Body of pancreas (tissue), 4 donors: ENCODE data around the gene PYGO2. TPM values are rescaled to one million over a fixed set of nuclear protein-coding genes. Genes with fewer than 3 reads are reported as not detected.
A peak's percentile ranks its signal among the peaks of the same experiment; 100 is the strongest.
"Not testable (repeated sequence)": the region's sequence is repeated elsewhere in the genome, so short reads cannot be mapped to it uniquely, and the experiment has no call there.

Experiments used
- ATAC-seq: fragments of 150-250 bp; one replicate; pipeline ENCODE4 v1.9.1; 2016
- DNase-seq, 4 donors: peaks; one replicate each; pipeline ENCODE4 v3.0.0-alpha.2; 2019
- H3K27ac ChIP-seq, 4 donors: fragments of 200-600 bp; sonication (generic); 1 replicate in 3 of 4; 2 replicates in 1 of 4; pipeline versions ENCODE4 v1.5.1 to v1.6.1; 2016 to 2019; ENCODE audit warnings: mild to moderate bottlenecking in 1 of 4, mixed read lengths in 1 of 4, moderate library complexity in 1 of 4
- H3K27me3 ChIP-seq, 2 donors: fragments of 200-600 bp; sonication (generic); one replicate each; pipeline ENCODE4 v1.6.0; 2016; ENCODE audit warnings: mild to moderate bottlenecking in 1 of 2
- H3K36me3 ChIP-seq, 2 donors: fragments of 200-600 bp; sonication (generic); replicated peaks in 1 of 2; 2 replicates each; pipeline ENCODE4 v1.5.1; 2016; ENCODE audit warnings: low read depth in 2 of 2; ENCODE audit not compliant: insufficient read depth in 1 of 2
- H3K4me1 ChIP-seq: fragments of 200-600 bp; sonication (generic); one replicate; pipeline ENCODE4 v1.6.0; 2016
- H3K4me3 ChIP-seq, 2 donors: fragments of 200-600 bp; sonication (generic); 1 replicate in 1 of 2; 2 replicates in 1 of 2; pipeline ENCODE4 v1.5.1; 2016 to 2019
- H3K9me3 ChIP-seq, 3 donors: fragments of 200-600 bp; sonication (generic); 1 replicate in 2 of 3; 2 replicates in 1 of 3; pipeline ENCODE4 v1.5.1; 2016
- CTCF ChIP-seq, 7 experiments: fragments of 450-650 bp in 4 of 7; fragments of 200-600 bp in 3 of 7; sonication (generic) in 3 of 7; IDR thresholded peaks; one replicate each; pipeline ENCODE4 v1.5.1; 2016 to 2019; ENCODE audit warnings: antibody characterized with exemption in 7 of 7
- POLR2A ChIP-seq, 3 donors: fragments of 450-650 bp; IDR thresholded peaks; one replicate each; pipeline ENCODE4 v1.6.1; 2016; ENCODE audit warnings: antibody characterized with exemption in 3 of 3, mild to moderate bottlenecking in 2 of 3
- WGBS, 2 donors: methylation state at CpG; one replicate each; pipeline ENCODE4 v1.1.5; 2017; 5-methylcytosine and 5-hydroxymethylcytosine counted together
- intact Hi-C: fragments of 100-400 bp; cut with DNase I; formaldehyde crosslinking; loops from one replicate; pipeline ENCODE4 v1.15.1; 2023
- total RNA-seq, 2 donors: library from RNA; depleted of rRNA; stranded (reverse); fragments of >200 nt; gene quantifications; one replicate each; pipeline ENCODE4 v1.1.0, GENCODE V29; 2016

Gene PYGO2
- total RNA-seq, 2 donors from 2014 or later = 10.9 to 15.2 TPM

DNA sequence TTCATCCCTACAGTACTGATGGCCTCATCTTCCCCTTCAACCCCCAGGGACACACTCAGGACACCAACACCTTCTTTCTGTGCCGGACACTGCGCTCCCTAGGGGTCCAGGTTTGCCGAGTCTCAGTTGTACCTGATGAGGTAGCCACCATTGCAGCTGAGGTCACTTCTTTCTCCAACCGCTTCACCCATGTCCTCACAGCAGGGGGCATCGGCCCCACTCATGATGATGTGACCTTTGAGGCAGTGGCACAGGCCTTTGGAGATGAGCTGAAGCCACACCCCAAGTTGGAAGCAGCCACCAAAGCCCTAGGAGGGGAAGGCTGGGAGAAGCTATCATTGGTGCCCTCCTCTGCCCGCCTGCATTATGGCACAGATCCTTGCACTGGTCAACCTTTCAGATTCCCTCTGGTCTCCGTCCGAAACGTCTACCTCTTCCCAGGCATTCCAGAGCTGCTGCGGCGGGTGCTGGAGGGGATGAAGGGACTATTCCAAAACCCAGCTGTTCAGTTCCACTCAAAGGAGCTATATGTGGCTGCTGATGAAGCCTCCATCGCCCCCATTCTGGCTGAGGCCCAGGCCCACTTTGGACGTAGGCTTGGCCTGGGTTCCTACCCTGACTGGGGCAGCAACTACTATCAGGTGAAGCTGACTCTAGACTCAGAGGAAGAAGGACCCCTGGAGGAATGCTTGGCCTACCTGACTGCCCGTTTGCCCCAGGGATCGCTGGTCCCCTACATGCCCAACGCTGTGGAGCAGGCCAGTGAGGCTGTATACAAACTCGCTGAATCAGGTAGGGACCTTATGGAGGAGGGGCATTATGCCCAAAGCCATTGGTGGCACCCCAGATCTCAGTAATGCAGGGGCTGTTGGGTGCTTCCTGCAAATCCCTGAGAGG lies 26.7 kb upstream of the PYGO2 start:
- no peak overlapping the region for H3K27ac ChIP-seq
- intact Hi-C loops = no loop called here
- ATAC-seq = no peak
- no peaks in the 10 kb centered on the region for H3K27me3 ChIP-seq
- no peak for DNase-seq
- H3K4me3 ChIP-seq = no peak overlapping the region
- peaks cover 12% of the 10 kb centered on the region for H3K4me1 ChIP-seq
- WGBS, 2 donors = 80 to 82% methylated on average over 10 to 17 of the region's 17 CpGs
- TF ChIP-seq CTCF (IDR thresholded peaks at IDR 0.05) (no peak), POLR2A (IDR thresholded peaks at IDR 0.05) (no peak)
- H3K9me3 ChIP-seq = no peaks in the 10 kb centered on the region
- no peaks in the 10 kb centered on the region for H3K36me3 ChIP-seq

- H3K36me3 ChIP-seq = no peaks in the 10 kb centered on the region
- peaks cover 17% of the 10 kb centered on the region for H3K4me1 ChIP-seq
- no peak overlapping the region for H3K4me3 ChIP-seq
- no peak for DNase-seq
- H3K27me3 ChIP-seq = no peaks in the 10 kb centered on the region
- TF ChIP-seq CTCF (IDR thresholded peaks at IDR 0.05) = no peak
- TF ChIP-seq POLR2A (IDR thresholded peaks at IDR 0.05) = no peak
- WGBS, 2 donors = 41 to 55% methylated on average over 5 to 6 of the region's 6 CpGs
- no peaks in the 10 kb centered on the region for H3K9me3 ChIP-seq
- intact Hi-C loops = no loop called here
- ATAC-seq = no peak
- no peak overlapping the region for H3K27ac ChIP-seq
Measured at GRCh38 chr1:154987326-154987725, 25.7 kb upstream of the PYGO2 start.

DNA sequence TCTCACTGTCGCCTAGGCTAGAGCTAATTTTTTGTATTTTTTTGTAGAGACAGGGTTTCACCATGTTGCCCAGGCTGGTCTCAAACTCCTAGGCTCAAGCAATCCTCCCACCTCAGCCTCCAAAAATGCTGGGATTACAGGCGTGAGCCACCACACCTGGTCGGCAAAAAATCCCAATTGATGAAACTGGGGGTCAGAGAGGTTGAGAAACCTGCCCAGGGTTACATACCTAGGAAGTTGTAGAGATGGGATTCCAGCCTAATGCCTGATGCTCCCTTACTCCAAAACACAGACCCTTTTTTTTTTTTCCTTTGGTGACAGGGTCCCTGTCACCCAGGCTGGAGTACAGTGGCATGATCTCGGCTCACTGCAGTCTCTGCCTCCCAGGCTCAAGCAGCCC lies 25.2 kb upstream of the PYGO2 start:
- H3K27me3 ChIP-seq, H3K27ac ChIP-seq, H3K9me3 ChIP-seq, H3K4me3 ChIP-seq, DNase-seq, ATAC-seq, intact Hi-C loops, H3K36me3 ChIP-seq: not testable (repeated sequence)
- 84 to 90% methylated on average over 4 of the region's 4 CpGs for WGBS, 2 donors
- peaks cover 18% of the 10 kb centered on the region for H3K4me1 ChIP-seq

- DNase-seq = no peak
Measured at GRCh38 chr1:154983776-154984466, 22.3 kb upstream of the PYGO2 start.

More at GRCh38 chr1:154983776-154984466, 22.3 kb upstream of the PYGO2 start:
- H3K27ac ChIP-seq = peak overlapping the region in 3 of 4 donors; percentile 43 to 78 (median 66)
- intact Hi-C loops = no loop called here
- no peaks in the 10 kb centered on the region for H3K9me3 ChIP-seq
- TF ChIP-seq POLR2A (IDR thresholded peaks at IDR 0.05) = no peak
- no peak for TF ChIP-seq CTCF (IDR thresholded peaks at IDR 0.05)
- 8 to 24% methylated on average over 10 to 17 of the region's 17 CpGs for WGBS, 2 donors
- H3K36me3 ChIP-seq = no peaks in the 10 kb centered on the region
- peaks cover 18% of the 10 kb centered on the region for H3K4me1 ChIP-seq
- ATAC-seq = no peak
- no peaks in the 10 kb centered on the region for H3K27me3 ChIP-seq
- H3K4me3 ChIP-seq = peak overlapping the region; percentile 42 to 70
